ENCODE measurements around the gene SACM1L.
"Not testable (repeated sequence)": the region's sequence is repeated elsewhere in the genome, so short reads cannot be mapped to it uniquely, and the experiment has no call there.

Gene SACM1L

DNA sequence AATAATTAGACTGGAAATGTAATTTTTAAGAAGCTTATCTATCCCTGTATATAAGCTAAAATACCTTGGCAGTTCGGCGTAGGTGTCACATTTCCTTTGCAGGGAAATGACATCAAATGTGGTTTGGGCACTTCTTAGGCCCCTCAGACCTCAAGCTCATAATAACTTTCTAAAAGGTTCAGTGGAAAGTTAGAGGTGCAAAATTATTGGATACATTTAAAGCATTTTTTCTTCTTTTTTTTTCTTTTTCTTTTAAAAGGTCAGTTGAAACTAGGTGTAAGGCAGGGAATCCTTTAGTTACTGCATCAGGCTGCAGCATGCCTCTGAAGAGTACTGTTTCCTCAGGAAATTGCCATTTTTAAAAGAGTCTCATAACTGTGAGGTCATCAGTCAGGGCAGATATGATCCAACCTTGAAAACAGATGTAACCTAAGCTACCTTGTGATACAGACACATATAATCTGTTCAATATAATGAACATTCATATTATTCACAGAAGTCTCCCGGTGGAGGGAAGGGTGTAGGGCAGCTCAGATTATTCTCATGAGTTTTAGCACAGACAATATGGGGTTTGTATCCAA lies 4.8 kb downstream of the SACM1L start:
- no peak for DNase-seq (ENCODE audit: low read depth in 2 of 2)

DNA sequence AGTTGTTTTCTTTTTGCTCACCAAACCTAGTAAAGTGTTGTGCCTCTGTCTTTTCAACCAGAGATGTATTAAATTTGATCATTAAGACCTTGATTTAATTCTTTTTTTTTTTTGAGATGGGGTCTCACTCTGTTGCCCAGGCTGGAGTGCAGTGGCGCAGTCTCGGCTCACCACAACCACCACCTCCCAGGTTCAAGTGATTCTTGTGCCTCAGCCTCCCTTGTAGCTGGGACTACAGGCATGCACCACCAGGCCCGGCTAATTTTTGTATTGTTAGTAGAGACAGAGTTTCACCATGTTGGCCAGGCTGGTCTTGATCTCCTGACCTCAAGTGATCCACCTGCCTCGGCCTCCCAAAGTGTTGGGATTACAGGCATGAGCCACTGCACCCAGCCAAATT lies 6.0 kb downstream of the SACM1L start:
- DNase-seq (ENCODE audit: low read depth in 2 of 2), result not testable (repeated sequence)

DNA sequence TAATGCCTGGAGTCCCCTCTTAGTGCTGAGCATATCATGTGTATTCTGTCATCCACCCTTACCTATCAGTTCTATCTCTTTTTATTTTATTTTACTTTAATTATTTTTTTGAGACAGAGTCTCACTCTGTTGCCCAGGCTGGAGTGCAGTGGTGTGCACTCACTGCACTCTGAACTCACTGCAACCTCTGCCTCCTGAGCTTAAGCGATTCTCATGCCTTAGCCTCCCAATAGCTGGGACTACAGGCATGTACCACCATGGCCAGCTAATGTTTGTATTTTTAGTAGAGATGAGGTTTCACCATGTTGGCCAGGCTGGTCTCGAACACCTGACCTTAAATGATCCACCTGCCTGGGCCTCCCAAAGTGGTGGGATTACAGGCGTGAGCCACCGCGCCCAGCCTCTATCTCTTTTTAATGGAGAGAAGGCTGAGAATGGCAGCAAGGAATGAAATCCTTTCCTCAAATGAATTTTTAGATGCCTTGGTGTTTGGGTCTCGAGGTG lies 11.4 kb downstream of the SACM1L start:
- DNase-seq (ENCODE audit: low read depth in 2 of 2), result no peak

DNA sequence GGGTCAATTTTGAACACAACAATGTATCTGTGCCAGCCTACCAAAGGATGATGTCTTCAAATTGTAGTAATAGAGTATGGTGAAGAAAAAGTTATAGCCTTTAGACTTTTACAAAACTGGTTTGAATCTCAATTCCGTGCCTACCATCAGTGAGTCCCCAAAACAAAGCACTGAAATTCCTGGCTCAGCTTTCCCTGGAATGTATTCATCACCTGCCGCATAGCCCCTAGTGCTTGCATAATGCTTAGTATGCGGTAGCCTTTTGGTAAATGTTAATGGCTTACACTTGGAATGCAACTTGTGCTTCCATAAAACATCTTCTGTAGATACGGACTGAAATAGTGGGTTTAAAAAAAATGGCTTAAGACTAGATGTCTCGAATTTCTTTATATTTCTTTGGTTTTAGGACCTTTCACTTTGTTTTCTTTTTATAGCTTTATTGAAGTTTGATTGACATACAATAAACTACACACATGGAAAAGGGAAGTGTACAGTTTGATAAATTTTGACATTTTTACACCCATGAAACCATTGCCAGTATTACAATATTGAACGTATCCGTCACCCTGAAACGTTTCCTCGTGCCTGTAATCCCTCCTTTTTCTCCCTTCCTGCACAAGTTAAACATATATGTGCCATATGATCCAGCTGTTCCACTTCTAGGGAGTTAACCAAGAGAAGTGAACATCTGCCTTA lies 12.1 kb downstream of the SACM1L start:
- no peak for DNase-seq (ENCODE audit: low read depth in 2 of 2)

DNA sequence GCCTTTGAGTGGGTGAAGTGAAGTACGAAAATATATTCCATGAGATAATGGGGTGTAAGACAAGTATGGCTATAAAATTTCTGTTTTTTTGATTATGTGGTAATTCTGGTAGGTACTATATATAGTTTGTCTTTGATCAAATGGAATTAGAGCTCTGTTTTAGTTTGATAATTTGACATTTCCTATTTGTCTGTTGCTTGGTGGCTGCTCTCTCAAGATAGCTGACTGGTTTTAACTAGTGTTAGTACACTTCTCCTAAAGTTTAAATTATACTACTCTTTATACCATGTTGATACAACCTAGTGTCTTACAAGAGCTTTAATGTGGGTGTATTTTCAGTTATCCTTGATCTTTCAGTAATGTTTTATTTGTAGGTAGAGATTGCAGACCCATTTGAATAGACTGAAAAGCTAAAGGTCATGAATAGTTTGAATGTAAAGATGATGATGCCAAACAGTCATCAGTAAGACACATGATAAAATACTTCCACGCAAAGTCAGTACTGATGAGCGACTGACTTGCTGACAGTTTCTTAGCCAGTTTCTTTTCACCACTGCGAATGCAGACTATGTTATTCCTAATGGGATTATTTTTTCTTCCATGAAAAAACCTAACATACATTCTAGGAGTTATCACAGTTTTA lies 15.2 kb downstream of the SACM1L start:
- DNase-seq (ENCODE audit: low read depth in 2 of 2), result no peak

DNA sequence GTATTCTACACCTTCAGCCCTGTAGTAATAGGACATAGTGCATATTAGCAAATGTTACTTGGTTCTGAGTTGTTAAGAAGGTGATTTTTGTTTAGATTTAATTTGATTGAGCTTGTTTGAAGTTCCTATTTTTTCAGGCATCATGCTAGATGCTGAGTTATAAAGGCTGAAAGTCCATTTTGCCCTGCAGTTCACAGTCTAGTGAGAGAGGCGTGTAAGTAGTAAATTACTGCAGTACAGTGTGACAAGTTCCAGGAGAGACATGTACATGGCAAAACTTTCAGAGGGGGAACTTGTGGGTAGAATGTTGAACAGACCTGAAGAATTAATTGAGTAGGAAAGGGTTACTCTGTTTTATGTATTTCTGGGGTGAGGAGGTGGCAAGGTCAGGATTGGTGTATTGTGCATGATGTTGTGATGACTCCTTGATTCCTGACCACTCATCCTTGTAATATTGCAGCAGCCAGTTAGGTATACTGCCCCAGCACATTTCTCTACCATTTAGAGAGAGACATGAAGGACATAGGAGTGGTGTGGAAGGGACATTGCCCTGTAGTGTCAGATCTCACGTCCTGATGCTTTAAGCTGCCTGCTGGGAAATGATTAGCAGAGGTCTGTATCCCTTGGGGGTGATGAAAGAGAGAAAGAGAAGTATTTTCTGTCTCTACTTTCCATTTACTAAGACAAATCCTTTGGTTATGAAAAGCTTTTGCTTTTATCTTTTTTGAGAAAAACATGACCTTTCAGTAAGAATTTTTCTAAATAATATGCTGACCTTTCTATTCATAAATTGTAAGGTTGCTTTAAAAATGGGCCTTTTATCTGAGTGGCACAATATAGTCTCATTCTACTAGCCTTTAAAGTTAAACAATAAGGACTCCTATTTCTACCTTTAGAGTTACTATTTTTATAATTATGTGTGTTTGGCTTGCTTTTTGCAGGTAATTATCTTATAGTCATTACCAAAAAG lies 16.9 kb downstream of the SACM1L start:
- no peak for DNase-seq (ENCODE audit: low read depth in 2 of 2)

DNA sequence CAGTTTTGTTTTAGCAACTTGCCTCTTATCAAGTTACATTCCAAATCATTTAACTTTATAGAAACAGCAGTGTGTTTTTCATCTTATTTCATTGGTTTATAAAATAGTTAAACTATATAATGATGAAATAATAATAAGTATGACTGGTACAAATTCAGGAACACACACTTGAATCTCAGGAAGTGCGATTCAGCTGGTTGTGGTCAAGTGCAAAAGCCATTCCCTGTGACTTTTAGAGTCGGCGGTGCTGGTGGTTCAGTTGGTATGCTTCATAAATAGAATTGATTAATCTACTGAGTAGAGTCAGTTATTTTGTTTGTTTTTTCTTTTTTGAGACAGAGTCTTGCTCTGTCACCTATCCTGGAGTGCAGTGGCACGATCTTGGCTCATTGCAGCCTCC lies 22.7 kb downstream of the SACM1L start:
- DNase-seq (ENCODE audit: low read depth in 2 of 2), result no peak

DNA sequence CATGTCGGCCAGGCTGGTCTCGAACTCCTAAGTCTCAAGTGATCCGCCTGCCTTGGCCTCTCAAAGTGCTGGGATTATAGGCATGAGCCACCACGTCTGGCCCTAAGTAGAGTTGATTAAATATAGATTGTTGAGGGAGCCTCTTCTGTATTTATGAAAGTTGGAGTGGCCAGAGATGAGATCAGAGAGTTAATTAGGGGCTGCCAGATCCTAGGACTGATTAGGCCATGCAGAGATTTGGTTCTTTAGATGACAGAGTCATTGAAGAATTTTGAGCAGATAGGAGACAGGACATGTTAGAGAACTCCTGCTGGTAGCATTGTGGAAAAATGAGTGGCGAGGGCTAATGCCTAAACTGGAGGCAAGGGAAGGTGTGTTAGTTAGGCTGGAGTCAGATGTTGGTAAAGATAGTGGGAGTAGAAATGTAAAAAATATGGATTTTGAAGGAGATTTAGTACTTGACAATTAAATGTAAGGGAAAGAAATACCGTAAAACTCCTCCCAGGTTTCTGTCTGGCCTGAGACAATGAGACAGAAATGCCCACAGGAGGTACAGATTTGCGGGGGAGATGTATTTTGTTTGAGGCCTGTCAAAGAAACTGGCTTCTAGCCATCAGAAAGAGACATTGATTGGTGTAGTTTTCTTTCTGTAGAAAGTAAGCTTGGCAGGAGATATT lies 23.4 kb downstream of the SACM1L start:
- DNase-seq (ENCODE audit: low read depth in 2 of 2), result no peak

DNA sequence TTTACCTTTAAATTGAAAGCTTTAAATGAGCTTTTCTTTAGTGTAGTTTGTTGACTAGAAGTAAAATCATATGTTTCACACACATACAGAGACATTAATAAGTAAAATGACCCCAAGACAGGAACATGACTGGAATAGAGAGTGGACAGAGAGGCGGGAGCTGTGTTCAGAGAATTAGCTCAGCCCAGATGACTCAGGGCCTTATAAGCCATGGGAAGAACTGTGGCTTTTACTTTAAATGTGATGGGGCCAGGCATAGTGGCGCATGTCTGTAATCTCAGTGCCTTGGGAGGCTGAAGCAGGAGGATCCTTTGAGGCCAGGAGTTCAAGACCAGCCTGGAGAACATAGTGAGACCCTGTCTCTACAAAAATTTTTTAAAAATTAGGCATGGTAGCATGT lies 26.7 kb downstream of the SACM1L start:
- DNase-seq (ENCODE audit: low read depth in 2 of 2), result no peak

DNA sequence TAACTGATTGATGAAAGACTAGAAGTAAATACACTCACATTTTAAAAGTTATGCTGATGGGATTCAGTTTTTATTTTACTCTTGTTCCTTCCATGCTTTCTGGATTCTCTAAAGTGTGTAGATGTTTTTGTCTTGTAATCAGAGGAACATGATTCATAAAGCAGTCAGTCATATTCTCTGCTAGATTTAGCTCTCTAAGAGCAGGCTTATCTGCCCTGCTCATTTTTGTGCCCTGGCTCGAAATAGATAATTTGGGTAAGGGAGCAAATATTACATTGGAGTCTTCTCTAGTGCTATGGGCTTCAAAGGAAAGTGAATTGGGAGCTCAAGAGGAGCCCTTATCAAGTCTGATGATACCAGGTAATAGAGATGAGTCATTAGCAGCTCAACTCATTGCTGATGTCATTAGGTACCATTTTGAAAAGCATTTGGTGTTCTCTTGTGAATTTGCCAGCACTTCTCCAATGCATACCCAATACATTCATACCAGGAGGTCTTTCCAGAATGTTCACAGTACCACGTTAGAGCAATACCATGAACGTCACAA lies 27.7 kb downstream of the SACM1L start:
- DNase-seq (ENCODE audit: low read depth in 2 of 2), result no peak

DNA sequence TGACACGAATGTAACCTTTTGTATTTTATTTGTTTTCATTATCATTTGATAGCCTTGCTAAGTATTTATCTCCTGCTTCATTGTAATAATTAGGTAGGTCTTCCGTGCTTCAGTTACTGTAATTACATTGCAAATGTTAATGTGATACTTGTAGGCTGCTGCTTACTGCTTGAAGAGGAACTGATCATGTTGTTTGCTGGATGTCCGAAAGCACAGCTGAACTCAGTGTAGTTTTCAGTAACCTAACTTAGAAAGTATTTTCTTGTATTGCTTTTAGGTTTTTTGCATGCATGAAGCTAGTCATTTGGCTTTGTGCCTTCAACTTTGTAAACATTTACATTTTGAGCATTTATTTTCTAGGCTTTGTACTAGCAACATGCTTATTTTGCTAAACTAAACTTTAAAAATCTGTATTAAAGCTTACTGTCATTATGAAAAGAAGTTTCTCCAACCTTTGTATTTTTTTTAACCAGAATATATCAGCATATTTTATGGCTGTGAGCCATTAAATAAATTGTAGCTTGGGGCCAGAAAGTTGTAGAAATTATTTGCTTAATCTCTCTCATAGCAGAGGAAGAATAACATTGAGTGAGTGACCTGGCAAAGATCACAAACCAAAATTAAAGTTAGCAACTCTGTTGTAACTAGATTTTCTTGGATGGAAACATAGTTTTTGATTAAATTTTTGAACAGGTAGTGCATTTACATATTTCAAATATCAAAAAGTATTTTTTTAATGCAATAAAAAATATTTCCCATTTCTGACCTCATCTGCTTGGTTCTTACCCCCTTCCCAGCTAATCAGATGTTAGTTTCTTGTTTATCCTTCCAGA lies 30.7 kb downstream of the SACM1L start:
- DNase-seq (ENCODE audit: low read depth in 2 of 2), result no peak

DNA sequence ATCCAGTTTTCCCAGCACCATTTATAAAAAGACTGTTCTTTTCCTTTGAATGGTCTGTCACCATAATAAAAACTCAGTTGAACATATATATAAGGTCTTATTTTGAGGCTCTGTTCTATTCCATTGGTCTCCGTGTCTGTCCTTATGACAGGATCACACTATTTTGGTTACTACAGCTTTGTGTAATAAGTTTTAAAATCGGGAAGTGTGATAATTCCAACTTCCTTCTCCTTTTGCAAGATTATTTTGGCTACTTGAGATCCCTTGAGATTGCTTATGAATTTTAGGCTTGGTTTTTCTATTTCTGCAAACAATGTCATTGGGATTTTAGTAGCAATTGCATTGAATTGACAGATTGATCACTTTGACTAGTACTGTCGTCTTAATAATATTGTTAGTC lies 35.7 kb downstream of the SACM1L start:
- DNase-seq (ENCODE audit: low read depth in 2 of 2), result no peak

DNA sequence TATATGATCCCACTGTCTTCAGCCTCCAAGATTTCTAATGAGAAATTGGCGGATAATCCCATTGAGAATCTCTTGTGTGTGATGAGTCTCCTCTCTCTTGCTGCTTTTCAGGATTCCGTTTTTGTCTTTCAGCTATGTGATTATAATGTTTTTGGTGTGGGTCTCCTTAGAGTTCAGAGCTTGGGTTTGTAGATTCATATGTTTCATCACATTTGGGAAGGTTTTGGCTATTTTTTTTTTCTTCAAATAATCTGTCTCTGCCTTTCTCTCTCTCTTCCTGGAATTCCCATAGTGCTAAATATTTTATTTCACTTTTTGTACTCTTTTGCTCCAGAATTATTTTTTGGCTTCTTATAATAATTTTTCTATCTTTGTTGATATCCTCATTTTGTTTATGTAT lies 40.4 kb downstream of the SACM1L start:
- DNase-seq (ENCODE audit: low read depth in 2 of 2), result no peak

DNA sequence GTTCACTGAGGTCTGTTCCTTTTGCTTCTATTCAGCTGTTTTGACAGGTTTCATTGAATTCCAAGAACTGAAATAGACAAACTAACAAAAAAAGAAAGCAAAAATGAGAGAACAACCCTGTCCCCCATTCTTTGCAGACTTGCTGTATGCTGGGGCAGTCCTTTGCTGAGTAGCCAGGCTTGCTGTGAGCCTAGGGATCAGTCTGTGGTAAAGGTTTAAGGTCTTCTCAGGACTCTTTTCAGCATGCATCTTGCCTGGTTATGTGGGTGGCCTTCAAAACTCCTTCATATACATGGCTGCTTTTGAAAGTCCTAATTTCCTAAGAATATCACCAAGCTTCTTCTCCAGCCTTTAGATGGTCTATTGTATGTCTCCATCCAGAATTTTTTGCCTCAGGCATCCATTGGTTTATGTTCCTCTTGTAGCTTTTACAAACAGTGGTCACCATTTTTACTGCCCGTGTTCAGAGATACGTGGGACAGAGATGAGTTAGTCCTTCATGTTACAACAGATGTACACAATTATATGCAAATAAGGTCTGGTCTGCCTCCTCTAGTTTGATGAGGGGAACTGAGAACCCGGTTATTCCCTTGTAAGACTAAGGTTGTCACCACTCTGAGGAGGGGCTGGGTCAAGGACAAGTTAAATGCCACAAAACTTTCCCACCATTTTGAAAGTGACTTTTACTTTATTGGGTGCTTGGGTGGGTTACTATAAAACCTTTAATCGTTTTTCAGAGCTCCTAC lies 41.4 kb downstream of the SACM1L start:
- no peak for DNase-seq (ENCODE audit: low read depth in 2 of 2)

DNA sequence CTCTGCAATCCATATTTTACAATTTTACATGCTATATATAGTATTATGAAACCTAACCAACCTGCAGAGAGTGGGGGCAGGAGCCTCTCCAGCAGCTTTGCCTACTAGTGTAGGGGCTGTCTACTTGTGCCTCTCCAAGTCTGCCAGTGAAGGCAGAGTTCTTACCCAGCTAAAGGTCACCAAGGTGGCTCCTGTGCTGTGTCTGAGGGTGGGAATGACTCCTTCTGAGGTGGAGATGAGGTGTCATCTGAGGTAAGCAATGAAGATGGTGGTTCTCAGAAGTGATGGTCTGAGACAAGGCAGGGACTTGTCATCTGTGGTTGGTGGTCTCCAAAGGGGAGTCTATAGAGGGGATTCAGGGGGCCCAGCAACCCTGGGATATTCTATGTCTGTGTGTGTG lies 47.5 kb downstream of the SACM1L start:
- DNase-seq (ENCODE audit: low read depth in 2 of 2), result no peak

DNA sequence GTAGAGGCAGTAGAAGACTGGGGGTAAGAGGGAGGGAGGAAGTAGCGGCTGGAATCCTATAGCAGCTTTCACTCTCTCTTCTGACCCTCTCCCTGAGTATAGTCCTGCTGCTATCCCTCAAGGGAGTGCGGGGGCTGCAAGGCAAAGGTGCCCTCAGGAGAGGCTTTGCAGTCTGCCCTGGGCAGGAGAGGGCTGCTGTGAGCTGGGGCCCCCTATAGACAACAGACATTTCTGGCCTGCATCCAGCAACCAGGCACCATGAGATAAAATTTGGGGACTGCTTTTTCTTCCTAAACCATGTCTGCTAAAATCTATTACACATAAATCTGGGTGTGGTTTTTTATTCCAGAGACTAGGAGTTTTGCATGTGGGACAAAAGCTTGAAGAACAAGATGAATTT lies 48.0 kb downstream of the SACM1L start:
- no peak for DNase-seq (ENCODE audit: low read depth in 2 of 2)

DNA sequence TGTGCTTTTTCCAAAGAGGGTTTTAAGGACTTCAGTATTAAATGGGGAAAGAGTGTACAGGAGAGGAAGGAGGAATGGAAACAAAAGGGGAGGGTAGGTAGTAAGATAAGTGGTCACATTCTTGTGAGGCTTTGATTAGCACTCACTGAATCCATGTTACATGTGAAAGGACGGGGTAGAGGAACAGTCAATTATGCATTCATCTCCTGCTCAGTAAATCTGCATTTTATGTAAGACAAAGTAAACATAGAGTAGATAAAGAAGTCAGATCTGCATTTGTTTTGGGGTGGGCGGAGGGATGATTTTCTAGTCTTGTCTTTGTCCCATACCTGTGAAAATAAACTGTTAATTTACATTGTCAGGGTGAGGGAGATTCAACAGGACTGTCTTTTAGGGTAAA lies 50.8 kb downstream of the SACM1L start:
- no peak for DNase-seq (ENCODE audit: low read depth in 2 of 2)

DNA sequence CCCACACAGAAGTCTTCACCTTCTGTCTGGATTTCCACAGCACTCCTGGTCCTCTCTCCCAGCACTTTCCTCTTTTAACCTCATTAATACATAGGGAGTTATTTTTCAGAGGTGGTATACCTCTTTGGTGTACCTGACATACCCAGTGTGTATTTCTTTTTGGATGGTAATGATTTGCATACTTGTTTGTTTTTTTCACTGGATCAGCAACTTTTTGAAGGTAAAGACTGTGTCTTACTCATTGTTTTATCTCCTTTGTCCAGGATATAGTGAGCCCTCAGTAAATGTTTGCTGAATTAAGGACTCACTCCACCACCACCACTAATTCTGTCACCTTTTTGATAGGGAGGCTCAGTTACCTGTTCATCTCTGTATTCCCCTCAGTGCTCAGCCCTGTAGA lies 52.1 kb downstream of the SACM1L start:
- no peak for DNase-seq (ENCODE audit: low read depth in 2 of 2)

DNA sequence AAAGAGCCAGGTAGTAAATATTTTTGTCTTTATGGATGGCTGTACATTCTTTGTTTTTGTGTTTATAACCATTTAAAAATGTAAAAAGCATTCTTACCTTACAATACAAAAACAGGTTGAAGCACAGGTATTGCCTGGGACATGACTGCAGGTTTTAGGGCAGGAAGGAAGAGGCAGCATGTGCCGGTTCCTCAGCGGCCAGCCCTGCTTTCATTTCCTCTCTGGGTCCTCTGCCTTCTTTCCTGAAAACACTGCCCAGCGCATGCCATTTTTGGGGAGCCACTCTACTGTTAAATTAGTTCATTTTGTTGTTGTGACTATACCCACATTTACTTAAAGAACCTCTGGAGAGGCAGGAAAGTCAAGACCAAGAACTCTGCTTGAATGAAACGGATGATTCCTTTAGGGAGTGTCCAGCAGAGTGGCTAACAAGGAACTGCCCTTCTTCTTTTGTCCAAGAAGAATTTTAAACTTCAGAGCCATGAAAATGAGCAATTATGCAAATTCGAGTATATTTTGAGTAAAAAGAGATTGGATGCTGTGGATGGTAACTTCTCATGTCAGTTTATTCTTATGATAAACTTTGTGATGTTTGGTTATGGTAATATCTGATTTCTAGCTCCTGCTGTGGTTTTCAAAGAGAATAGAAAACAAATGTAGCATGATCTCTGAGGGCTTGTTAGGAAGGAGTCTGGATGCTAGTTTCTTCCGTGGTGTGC lies 52.7 kb downstream of the SACM1L start:
- DNase-seq (ENCODE audit: low read depth in 2 of 2), result no peak
